IMR-90 (cell line): ENCODE measurements around the gene ABAT. TPM values are rescaled to one million over a fixed set of nuclear protein-coding genes. Genes with fewer than 3 reads are reported as not detected.

ENCODE experiments used
- ATAC-seq: fragments of 200-7000 bp; cut with Tn5 transposase; 2 replicates; pipeline ENCODE4 v1.9.1; 2020; ENCODE audit warnings: low read depth, mild to moderate bottlenecking, moderate library complexity
- BruUV-seq: library from RNA; stranded (reverse); fragments of 400-500 nt; replicated peaks from 2 replicates; lab custom pipeline; 2021; lab: Mats Ljungman, UMichigan
- CTCF ChIA-PET: fragments of 300-600 bp; formaldehyde crosslinking; extraction: SDS; loops from one replicate; lab custom pipeline; 2021; ENCODE audit warnings: antibody characterized with exemption; lab: Yijun Ruan, JAX
- POLR2A ChIA-PET: fragments of 300-600 bp; sonication (Branson Sonifier 250); formaldehyde crosslinking; loops from one replicate; lab custom pipeline; 2022; ENCODE audit warnings: antibody characterized with exemption; ENCODE audit not compliant: unreplicated experiment; lab: Charles Lee
- DNase-seq: peaks from one replicate; pipeline ENCODE4 v3.0.0; 2013
- H2AFZ ChIP-seq: replicated peaks from 2 replicates; pipeline ENCODE3; 2013; ENCODE audit warnings: low read length, mild to moderate bottlenecking; ENCODE audit not compliant: poor library complexity
- H2AK5ac ChIP-seq: 2 replicates; pipeline ENCODE4 v1.6.1; 2013; ENCODE audit warnings: low read depth, low read length, inconsistent platforms
- H2AK9ac ChIP-seq: replicated peaks from 2 replicates; pipeline ENCODE3; 2013; ENCODE audit warnings: mild to moderate bottlenecking, low read depth, low read length, moderate library complexity; ENCODE audit not compliant: poor library complexity
- H2BK120ac ChIP-seq: 2 replicates; pipeline ENCODE4 v1.6.1; 2013; ENCODE audit warnings: low read depth, low read length, inconsistent platforms
- H2BK15ac ChIP-seq: 3 replicates; pipeline ENCODE4 v1.6.1; 2013; ENCODE audit warnings: low read depth, low read length, inconsistent platforms
- H2BK20ac ChIP-seq: 2 replicates; pipeline ENCODE4 v1.6.1; 2013; ENCODE audit warnings: low read depth, mild to moderate bottlenecking, inconsistent platforms, low read length, moderate library complexity
- H2BK5ac ChIP-seq: 2 replicates; pipeline ENCODE4 v1.6.1; 2013; ENCODE audit warnings: mild to moderate bottlenecking, low read depth, low read length, inconsistent platforms; ENCODE audit not compliant: poor library complexity, severe bottlenecking
- H3K14ac ChIP-seq: replicated peaks from 2 replicates; pipeline ENCODE4 v1.6.1; 2013; ENCODE audit warnings: low read depth, low read length, inconsistent platforms
- H3K18ac ChIP-seq: 2 replicates; pipeline ENCODE4 v1.6.1; 2013; ENCODE audit warnings: low read depth, low read length, control low read depth
- H3K23ac ChIP-seq: 2 replicates; pipeline ENCODE4 v1.6.1; 2013; ENCODE audit warnings: low read depth, low read length, inconsistent platforms
- H3K27ac ChIP-seq: 2 replicates; pipeline ENCODE4 v1.5.1; 2013; ENCODE audit warnings: mild to moderate bottlenecking, control low read depth, low read length; ENCODE audit not compliant: insufficient read depth
- H3K27me3 ChIP-seq: 2 replicates; pipeline ENCODE4 v1.6.1; 2013; ENCODE audit warnings: low read length; ENCODE audit not compliant: control insufficient read depth, insufficient read depth
- H3K36me3 ChIP-seq: 2 replicates; pipeline ENCODE4 v1.6.1; 2013; ENCODE audit warnings: low read length, mixed read lengths; ENCODE audit not compliant: control insufficient read depth, insufficient read depth
- H3K4ac ChIP-seq: 2 replicates; pipeline ENCODE4 v1.6.1; 2013; ENCODE audit warnings: low read depth, low read length, inconsistent platforms
- H3K4me1 ChIP-seq: 2 replicates; pipeline ENCODE4 v1.6.1; 2013; ENCODE audit warnings: low read length, mixed read lengths; ENCODE audit not compliant: control insufficient read depth, insufficient read depth
- H3K4me2 ChIP-seq: 2 replicates; pipeline ENCODE4 v1.6.1; 2013; ENCODE audit warnings: low read depth, mild to moderate bottlenecking, control low read depth, low read length, moderate library complexity
- H3K4me3 ChIP-seq: 2 replicates; pipeline ENCODE4 v1.5.1; 2013; ENCODE audit warnings: low read depth, mild to moderate bottlenecking, control low read depth, low read length, moderate library complexity; ENCODE audit not compliant: insufficient read depth
- H3K56ac ChIP-seq: 2 replicates; pipeline ENCODE4 v1.6.1; 2013; ENCODE audit warnings: low read length, inconsistent platforms; ENCODE audit not compliant: insufficient read depth; ENCODE audit errors: extremely low read depth
- H3K79me1 ChIP-seq, 2 experiments: 2 replicates each; pipeline ENCODE4 v1.6.1; 2013; ENCODE audit warnings: low read length in 2 of 2, inconsistent platforms in 1 of 2, low read depth in 1 of 2
- H3K9ac ChIP-seq: 2 replicates; pipeline ENCODE4 v1.6.1; 2013; ENCODE audit warnings: low read depth, low read length, control low read depth
- H3K9me1 ChIP-seq: 2 replicates; pipeline ENCODE4 v1.6.1; 2013; ENCODE audit warnings: low read length, inconsistent platforms; ENCODE audit not compliant: insufficient read depth
- H3K9me3 ChIP-seq: 2 replicates; pipeline ENCODE4 v1.6.1; 2013; ENCODE audit warnings: low read length; ENCODE audit not compliant: control insufficient read depth, insufficient read depth
- H4K20me1 ChIP-seq: 2 replicates; pipeline ENCODE4 v1.6.1; 2013; ENCODE audit warnings: low read length, inconsistent platforms; ENCODE audit not compliant: insufficient read depth
- H4K5ac ChIP-seq: 2 replicates; pipeline ENCODE4 v1.6.1; 2013; ENCODE audit warnings: mild to moderate bottlenecking, low read depth, low read length, control low read depth
- H4K8ac ChIP-seq, 2 experiments: 2 replicates each; pipeline ENCODE4 v1.6.1; 2013; ENCODE audit warnings: low read depth in 2 of 2, low read length in 2 of 2, control low read depth in 1 of 2, inconsistent platforms in 1 of 2
- H4K91ac ChIP-seq: 2 replicates; pipeline ENCODE4 v1.6.1; 2013; ENCODE audit warnings: low read depth, low read length, inconsistent platforms; ENCODE audit not compliant: insufficient read depth
- CEBPB ChIP-seq: IDR thresholded peaks from 2 replicates; pipeline ENCODE4 v1.6.1; 2012; ENCODE audit warnings: low read depth, low read length, improper control_type of control experiment
- CHD1 ChIP-seq: IDR thresholded peaks from 2 replicates; pipeline ENCODE4 v1.6.1; 2012; ENCODE audit warnings: low read depth, low read length, improper control_type of control experiment
- CTCF ChIP-seq: conservative IDR thresholded peaks from 2 replicates; pipeline ENCODE4 v1.5.1; 2012; ENCODE audit warnings: mild to moderate bottlenecking, low read depth, low read length, improper control_type of control experiment
- ELK1 ChIP-seq: fragments of 150-350 bp; IDR thresholded peaks from 2 replicates; pipeline ENCODE4 v1.6.1; 2016; ENCODE audit warnings: low read depth, mild to moderate bottlenecking, low read length, moderate library complexity, borderline replicate concordance
- FOS ChIP-seq: fragments of 150-350 bp; IDR thresholded peaks from 2 replicates; pipeline ENCODE4 v1.6.1; 2016; ENCODE audit warnings: low read depth, low read length
- MAFK ChIP-seq: IDR thresholded peaks from 2 replicates; pipeline ENCODE4 v1.6.1; 2012; ENCODE audit warnings: low read depth, low read length, improper control_type of control experiment
- MAZ ChIP-seq: IDR thresholded peaks from 2 replicates; pipeline ENCODE4 v1.6.1; 2012; ENCODE audit warnings: low read depth, mild to moderate bottlenecking, low read length, improper control_type of control experiment, moderate library complexity, borderline replicate concordance
- MXI1 ChIP-seq: IDR thresholded peaks from 2 replicates; pipeline ENCODE4 v1.6.1; 2012; ENCODE audit warnings: low read depth, mild to moderate bottlenecking, low read length, moderate library complexity, borderline replicate concordance
- NFE2L2 ChIP-seq: fragments of 150-350 bp; IDR thresholded peaks from 2 replicates; pipeline ENCODE4 v1.6.1; 2016; ENCODE audit warnings: low read depth, mild to moderate bottlenecking, low read length
- POLR2A ChIP-seq: IDR thresholded peaks from 2 replicates; pipeline ENCODE4 v1.6.1; 2012; ENCODE audit warnings: mild to moderate bottlenecking, low read depth, low read length
- RAD21 ChIP-seq: IDR thresholded peaks from 2 replicates; pipeline ENCODE4 v1.6.1; 2012; ENCODE audit warnings: low read length, improper control_type of control experiment
- RCOR1 ChIP-seq: IDR thresholded peaks from 2 replicates; pipeline ENCODE4 v1.6.1; 2012; ENCODE audit warnings: mild to moderate bottlenecking, low read length, improper control_type of control experiment; ENCODE audit not compliant: insufficient replicate concordance
- RFX5 ChIP-seq: IDR thresholded peaks from 2 replicates; pipeline ENCODE4 v1.8.0; 2012; ENCODE audit warnings: low read depth, mild to moderate bottlenecking, low read length, moderate library complexity
- SMC3 ChIP-seq: fragments of 150-350 bp; IDR thresholded peaks from 2 replicates; pipeline ENCODE4 v1.6.1; 2016; ENCODE audit warnings: low read depth, mild to moderate bottlenecking, antibody characterized with exemption, low read length, moderate library complexity
- WGBS, 2 experiments: methylation state at CpG; one replicate each; pipeline versions ENCODE4 v1.1.5 to v1.1.7; 2013; ENCODE audit warnings: missing lambda C conversion rate in 2 of 2; ENCODE audit not compliant: insufficient read length in 1 of 2; ENCODE audit errors: extremely low coverage in 2 of 2; 5-methylcytosine and 5-hydroxymethylcytosine counted together
- dilution Hi-C: fragments of 300-500 bp; cut with HindIII; formaldehyde crosslinking; loops from one replicate; pipeline ENCODE4 v1.14.3; 2018; ENCODE audit warnings: low sequenced_read_pairs; ENCODE audit not compliant: unreplicated experiment
- in situ Hi-C: fragments of 300-500 bp; cut with MboI; formaldehyde crosslinking; loops from 3 replicates; pipeline ENCODE4 v1.14.3; 2019; ENCODE audit warnings: low sequenced_read_pairs, inconsistent platforms, mixed read lengths
- intact Hi-C: fragments of 100-400 bp; cut with micrococcal nuclease; formaldehyde crosslinking; loops from 2 replicates; pipeline ENCODE4 v1.10.0; 2022
- polyA plus RNA-seq, 3 experiments: library from polyadenylated mRNA; depleted of rRNA; stranded (reverse); fragments of >200 nt; gene quantifications; 2 replicates each; pipeline ENCODE4 v1.2.3, GENCODE V29; 2012; ENCODE audit warnings: low replicate concordance in 1 of 3
- total RNA-seq: library from RNA; depleted of rRNA; stranded (reverse); fragments of >200 nt; gene quantifications from 2 replicates; pipeline ENCODE4 v1.2.3, GENCODE V29; 2012
- TF ChIP-seq, protein P1 (sequence below): fragments of 150-350 bp; IDR thresholded peaks from 2 replicates; pipeline ENCODE4 v1.6.1; 2017; ENCODE audit warnings: mild to moderate bottlenecking, antibody characterized with exemption, low read length, low read depth

ABAT gene
- total and polyA plus RNA-seq, 2 of the 4 experiments (the other 2 are of a cell fraction), result 4.5 to 6.9 TPM

- Histone ChIP-seq H3K4me2 (no peak overlapping the region), H4K91ac (no peak overlapping the region), H3K27me3 (peaks cover 8% of the 10 kb centered on the region), H2BK20ac (no peak overlapping the region), H2BK5ac (no peak overlapping the region), H4K8ac (no peak overlapping the region), H3K4ac (no peak overlapping the region), H2BK120ac (no peak overlapping the region), H3K56ac (no peak overlapping the region), H3K4me1 (no peaks in the 10 kb centered on the region), H2AK9ac (no peak overlapping the region), H3K9me3 (peaks cover 5% of the 10 kb centered on the region; the same call in 1 of the 2 replicates), H2AK5ac (no peak overlapping the region), H4K20me1 (no peaks in the 10 kb centered on the region), H4K5ac (no peak overlapping the region), H3K9ac (no peak overlapping the region), H3K9me1 (no peaks in the 10 kb centered on the region), H2AFZ (no peak overlapping the region), H3K14ac (no peak overlapping the region), H3K79me1 (no peaks in the 10 kb centered on the region), H3K36me3 (no peaks in the 10 kb centered on the region), H3K4me3 (no peak overlapping the region), H3K23ac (no peak overlapping the region), H3K18ac (no peak overlapping the region), H3K27ac (no peak overlapping the region), H2BK15ac (no peak overlapping the region)
- no TSS peak for BruUV-seq
- peak; percentile 32 for ATAC-seq
- DNase-seq, result no peak
- WGBS, 2 experiments, result 30% methylated on average over 10 of the region's 14 CpGs; no CpG with 5 or more reads in 1 of the 2 experiments
- dilution Hi-C loops (no loop called here), intact Hi-C loops (no loop called here), in situ Hi-C loops (no loop called here)
- ChIA-PET POLR2A (no interaction called here), CTCF (no interaction called here)
- TF ChIP-seq, protein P1, sequence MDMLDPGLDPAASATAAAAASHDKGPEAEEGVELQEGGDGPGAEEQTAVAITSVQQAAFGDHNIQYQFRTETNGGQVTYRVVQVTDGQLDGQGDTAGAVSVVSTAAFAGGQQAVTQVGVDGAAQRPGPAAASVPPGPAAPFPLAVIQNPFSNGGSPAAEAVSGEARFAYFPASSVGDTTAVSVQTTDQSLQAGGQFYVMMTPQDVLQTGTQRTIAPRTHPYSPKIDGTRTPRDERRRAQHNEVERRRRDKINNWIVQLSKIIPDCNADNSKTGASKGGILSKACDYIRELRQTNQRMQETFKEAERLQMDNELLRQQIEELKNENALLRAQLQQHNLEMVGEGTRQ, result no peak
- TF ChIP-seq RFX5 (no peak), CHD1 (no peak), MAFK (no peak), CTCF (no peak), MAZ (no peak), NFE2L2 (no peak), FOS (no peak), ELK1 (no peak), RCOR1 (no peak), MXI1 (no peak), SMC3 (no peak), POLR2A (no peak), RAD21 (no peak), CEBPB (no peak)
Measured at GRCh38 chr16:8720080-8720966, 45.9 kb downstream of the ABAT start.
